Fibroblast of skin of left quadriceps (primary cell): ENCODE data around the gene MGAT5.

Experiments used
- DNase-seq, 2 experiments: peaks; one replicate each; pipeline ENCODE4 v3.0.0-alpha.2; 2013; ENCODE audit warnings: low read depth in 2 of 2

MGAT5 gene

GRCh38 chr2:134253117-134253704 is 661 bp upstream of the MGAT5 start:
- no peak for DNase-seq

GRCh38 chr2:134254824-134255223 is 952 bp downstream of the MGAT5 start:
- no peak for DNase-seq

- DNase-seq: no peak
Measured at GRCh38 chr2:134256956-134257355, 3.1 kb downstream of the MGAT5 start.

- no peak for DNase-seq
Measured at GRCh38 chr2:134257509-134257908, 3.6 kb downstream of the MGAT5 start.

GRCh38 chr2:134257965-134258683 is 4.3 kb downstream of the MGAT5 start:
- DNase-seq: no peak

- DNase-seq: no peak
Measured at GRCh38 chr2:134258684-134259388, 5.0 kb downstream of the MGAT5 start.

- DNase-seq: no peak
Measured at GRCh38 chr2:134259571-134259970, 5.7 kb downstream of the MGAT5 start.

GRCh38 chr2:134259994-134260393 is 6.1 kb downstream of the MGAT5 start:
- no peak for DNase-seq

GRCh38 chr2:134260713-134261112 is 6.8 kb downstream of the MGAT5 start:
- peak; percentile 61 to 63 for DNase-seq

GRCh38 chr2:134261398-134262131 is 7.7 kb downstream of the MGAT5 start:
- no peak for DNase-seq

- DNase-seq: no peak
Measured at GRCh38 chr2:134262684-134263083, 8.8 kb downstream of the MGAT5 start.

GRCh38 chr2:134268265-134268664 is 14.4 kb downstream of the MGAT5 start:
- no peak for DNase-seq

- no peak for DNase-seq
Measured at GRCh38 chr2:134269230-134269629, 15.4 kb downstream of the MGAT5 start.

- no peak for DNase-seq
Measured at GRCh38 chr2:134269972-134270735, 16.3 kb downstream of the MGAT5 start.

- DNase-seq: no peak
Measured at GRCh38 chr2:134271758-134272157, 17.9 kb downstream of the MGAT5 start.

GRCh38 chr2:134272806-134273205 is 18.9 kb downstream of the MGAT5 start:
- no peak for DNase-seq

GRCh38 chr2:134273256-134273983 is 19.5 kb downstream of the MGAT5 start:
- no peak for DNase-seq

- no peak for DNase-seq
Measured at GRCh38 chr2:134274121-134274520, 20.2 kb downstream of the MGAT5 start.

- DNase-seq: no peak
Measured at GRCh38 chr2:134275058-134275862, 21.4 kb downstream of the MGAT5 start.
